Bronchial epithelial cell (primary cell): Measurements from ENCODE around the gene CAMTA2. TPM values are rescaled to one million over a fixed set of nuclear protein-coding genes. Genes with fewer than 3 reads are reported as not detected.

Experiments used
- DNase-seq: peaks from one replicate; pipeline ENCODE4 v3.0.0-alpha.2; 2010; ENCODE audit warnings: low read depth
- FAIRE-seq: peaks from 2 replicates; lab custom pipeline; 2011; peaks lifted over from hg19 to GRCh38; lab: Jason Lieb, UNC
- H3K27me3 ChIP-seq: 2 replicates; pipeline ENCODE4 v1.5.1; 2011; ENCODE audit warnings: low read length; ENCODE audit not compliant: control insufficient read depth, insufficient read depth
- H3K36me3 ChIP-seq: 2 replicates; pipeline ENCODE4 v1.5.1; 2011; ENCODE audit warnings: low read length; ENCODE audit not compliant: control insufficient read depth, insufficient read depth
- H3K4me3 ChIP-seq: 2 replicates; pipeline ENCODE4 v1.5.1; 2011; ENCODE audit warnings: mild to moderate bottlenecking, low read depth, low read length, control low read depth
- CTCF ChIP-seq: IDR thresholded peaks from 2 replicates; pipeline ENCODE4 v1.5.1; 2011; ENCODE audit warnings: mild to moderate bottlenecking, moderate library complexity, low read length, control low read depth, inconsistent platforms; ENCODE audit not compliant: insufficient read depth, severe bottlenecking
- total RNA-seq: library from RNA; depleted of rRNA; stranded (reverse); fragments of >200 nt; gene quantifications from 2 replicates; pipeline ENCODE4 v1.2.1, GENCODE V29; 2014

The CAMTA2 gene
- total RNA-seq, 1 donor from 2014 or later = 4.7 TPM

- H3K36me3 ChIP-seq = peaks cover 11% of the 10 kb centered on the region
- no peak for DNase-seq
- H3K27me3 ChIP-seq = no peaks in the 10 kb centered on the region
Observed at GRCh38 chr17:4959261-4959965, 28.1 kb downstream of the CAMTA2 start.

GRCh38 chr17:4958102-4958501 is 29.4 kb downstream of the CAMTA2 start:
- no peak for DNase-seq
- TF ChIP-seq CTCF = no peak
- Histone ChIP-seq H3K4me3 (no peak overlapping the region), H3K36me3 (peaks cover 11% of the 10 kb centered on the region), H3K27me3 (no peaks in the 10 kb centered on the region)
- FAIRE-seq = no peak

More at GRCh38 chr17:4959261-4959965, 28.1 kb downstream of the CAMTA2 start:
- no peak for FAIRE-seq
- TF ChIP-seq CTCF = no peak
- H3K4me3 ChIP-seq = no peak overlapping the region

- no peak for DNase-seq
- Histone ChIP-seq H3K27me3 (no peaks in the 10 kb centered on the region), H3K36me3 (peaks cover 11% of the 10 kb centered on the region), H3K4me3 (no peak overlapping the region)
- FAIRE-seq = no peak
- peak; percentile 21 for TF ChIP-seq CTCF
Observed at GRCh38 chr17:4956493-4957061, 30.9 kb downstream of the CAMTA2 start.

- peaks cover 7% of the 10 kb centered on the region for H3K36me3 ChIP-seq
- FAIRE-seq = no peak
- H3K27me3 ChIP-seq = no peaks in the 10 kb centered on the region
- TF ChIP-seq CTCF = no peak
- no peak overlapping the region for H3K4me3 ChIP-seq
- DNase-seq = no peak
Observed at GRCh38 chr17:4955091-4955490, 32.4 kb downstream of the CAMTA2 start.

- Histone ChIP-seq H3K36me3 (no peaks in the 10 kb centered on the region), H3K27me3 (no peaks in the 10 kb centered on the region), H3K4me3 (no peak overlapping the region)
- TF ChIP-seq CTCF = no peak
- no peak for DNase-seq
- FAIRE-seq = no peak
Observed at GRCh38 chr17:4953451-4953961, 34.0 kb downstream of the CAMTA2 start.
